GM19240 (cell line): ENCODE measurements around the gene ALDH5A1.

Source experiments
- DNase-seq: peaks from one replicate; pipeline ENCODE4 v3.0.0; 2011; ENCODE audit warnings: low spot score; ENCODE audit not compliant: insufficient read length

Gene ALDH5A1

DNA sequence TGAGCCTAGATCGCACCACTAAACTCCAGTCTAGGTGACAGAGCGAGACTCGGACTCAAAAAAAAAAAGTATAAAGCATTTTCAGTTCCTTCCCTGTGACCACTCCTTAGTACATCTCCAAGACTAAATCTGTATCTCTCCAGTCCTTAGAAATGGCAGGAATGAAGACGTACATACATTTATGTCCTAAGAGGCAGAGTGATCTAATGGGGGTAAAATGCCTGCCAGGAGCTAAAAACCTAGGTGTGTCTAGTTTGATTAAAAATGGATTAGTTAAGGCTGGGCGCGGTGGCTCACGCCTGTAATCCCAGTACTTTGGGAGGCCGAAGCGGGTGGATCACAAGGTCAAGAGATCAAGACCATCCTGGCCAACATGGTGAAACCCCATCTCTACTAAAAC is 70.4 kb downstream of the ALDH5A1 start:
- DNase-seq, result no peak

DNA sequence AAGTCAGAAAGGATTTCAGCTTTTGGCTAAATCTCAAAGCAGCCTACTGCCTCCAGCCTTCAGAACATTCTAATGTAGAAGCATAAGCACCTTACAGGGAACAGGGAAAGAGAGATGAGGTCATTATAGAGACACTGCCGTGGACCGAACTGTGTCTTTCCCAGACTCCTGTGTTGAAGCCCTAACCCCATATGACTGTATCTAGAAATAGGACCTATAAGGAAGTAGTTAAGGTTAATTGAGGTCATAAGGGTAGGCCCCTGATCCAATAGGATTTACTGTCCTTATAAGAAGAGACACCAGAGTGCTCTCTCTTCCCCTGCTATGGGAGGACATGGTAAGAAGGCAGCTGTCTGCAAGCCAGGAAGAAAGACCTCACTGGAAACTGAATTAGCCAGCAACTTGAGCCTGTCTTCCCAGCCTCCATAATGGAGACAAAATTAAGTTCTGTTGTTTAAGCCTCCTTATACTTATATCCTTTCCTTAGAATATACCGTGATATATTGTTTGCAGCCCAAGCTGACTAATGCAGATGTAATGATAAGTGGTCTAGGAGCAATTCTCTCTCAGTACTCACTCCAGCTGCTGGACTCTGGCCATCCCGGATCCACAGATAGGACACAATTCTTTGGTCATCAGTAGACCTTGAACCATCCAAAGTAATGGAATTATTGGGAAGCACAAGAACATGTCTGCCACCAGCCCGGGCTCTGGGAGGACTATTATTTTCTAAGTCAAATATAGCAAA is 71.4 kb downstream of the ALDH5A1 start:
- no peak for DNase-seq

DNA sequence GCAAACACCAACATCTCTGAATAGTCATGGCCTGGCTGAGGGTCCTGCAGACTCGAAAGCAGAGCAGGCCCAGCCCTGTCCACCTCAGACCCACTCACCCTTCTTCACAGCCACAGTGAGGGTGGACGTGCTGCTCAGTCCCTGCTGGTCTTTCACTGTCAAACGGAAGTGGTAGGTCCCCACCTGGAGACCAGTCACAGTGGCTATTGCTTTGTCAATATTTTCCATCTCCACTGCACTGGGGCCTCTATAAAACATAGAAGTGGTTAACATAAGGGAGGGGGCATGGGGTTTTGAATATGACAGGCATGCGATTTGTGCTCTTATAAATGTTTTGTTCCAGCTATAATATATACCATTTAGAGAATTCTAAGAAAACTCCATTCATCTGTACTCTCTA is 73.9 kb downstream of the ALDH5A1 start:
- DNase-seq, result no peak

DNA sequence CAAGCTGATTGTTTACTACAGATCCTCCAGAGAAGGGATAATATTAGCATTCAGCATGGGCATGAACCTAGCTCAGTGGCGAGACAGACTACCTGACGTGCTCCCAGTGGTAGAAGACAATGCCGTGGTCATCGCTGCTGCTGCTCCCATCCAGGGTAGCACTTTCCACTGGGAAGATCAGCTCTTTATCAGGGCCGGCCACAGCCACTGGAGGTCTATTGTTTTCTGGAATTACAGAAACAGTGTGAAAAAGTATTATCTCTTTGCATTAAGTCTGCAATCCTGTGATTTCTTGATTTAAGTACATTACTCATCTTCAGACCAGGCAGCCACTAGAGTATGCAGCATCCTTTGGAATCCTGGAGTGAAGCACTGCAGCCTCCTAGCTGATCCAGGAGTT is 75.0 kb downstream of the ALDH5A1 start:
- DNase-seq, result no peak

DNA sequence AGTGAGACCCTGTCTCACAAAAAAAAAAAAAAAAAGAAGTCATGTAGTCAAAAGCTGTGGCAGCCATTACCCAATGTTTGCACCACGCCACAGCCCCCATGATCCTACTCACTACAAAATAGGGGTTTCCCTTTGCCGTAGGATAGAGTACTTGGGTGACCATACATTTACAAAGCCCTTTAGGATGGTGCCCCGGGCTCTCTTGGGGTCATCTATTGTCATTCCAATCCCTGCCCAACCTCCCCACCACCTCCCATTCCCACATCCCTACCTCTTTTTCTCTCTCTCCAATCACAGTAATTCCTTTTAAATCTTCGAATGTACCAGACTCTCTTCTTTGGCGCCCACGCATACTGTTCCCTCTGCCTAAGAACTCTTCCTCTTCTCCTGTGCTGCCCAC is 76.6 kb downstream of the ALDH5A1 start:
- no peak for DNase-seq

DNA sequence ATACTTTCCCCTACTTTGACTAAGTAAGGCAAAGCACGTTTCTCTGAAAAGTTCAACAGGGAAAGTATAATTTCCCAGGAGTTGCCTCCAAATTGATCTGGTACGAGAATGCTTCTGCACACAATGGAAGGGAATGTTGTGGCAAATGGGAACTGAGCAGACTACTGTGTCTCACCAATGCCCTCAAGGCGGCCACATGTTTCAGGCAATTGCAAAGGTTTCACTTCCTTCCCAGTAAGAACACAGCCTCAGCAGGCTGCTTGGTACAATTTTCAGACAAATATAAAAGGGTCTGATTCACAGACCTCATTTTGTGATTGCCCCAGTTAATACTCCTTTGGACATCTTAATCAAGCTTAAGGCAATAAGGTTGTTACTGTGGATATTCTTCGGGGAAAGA is 80.0 kb downstream of the ALDH5A1 start:
- peak; percentile 17 for DNase-seq

DNA sequence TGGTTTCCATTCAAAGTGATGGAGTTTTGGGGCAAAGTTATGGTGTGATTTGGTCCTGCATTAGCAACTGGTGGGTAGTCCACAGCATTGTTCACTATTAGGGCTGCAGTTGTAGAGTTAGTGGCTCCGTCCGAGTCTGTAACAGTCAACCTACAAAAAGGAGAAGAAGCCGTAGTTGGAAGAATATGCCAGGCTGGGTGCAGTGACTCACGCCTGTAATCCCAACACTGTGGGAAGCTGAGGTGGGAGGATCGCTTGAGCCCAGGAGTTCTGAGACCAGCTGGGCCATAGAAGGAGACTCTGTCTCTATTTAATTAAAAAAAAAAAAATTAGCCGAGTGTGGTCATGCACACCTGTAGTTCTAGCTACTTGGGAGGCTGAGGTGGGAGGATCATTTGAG is 81.7 kb downstream of the ALDH5A1 start:
- no peak for DNase-seq

DNA sequence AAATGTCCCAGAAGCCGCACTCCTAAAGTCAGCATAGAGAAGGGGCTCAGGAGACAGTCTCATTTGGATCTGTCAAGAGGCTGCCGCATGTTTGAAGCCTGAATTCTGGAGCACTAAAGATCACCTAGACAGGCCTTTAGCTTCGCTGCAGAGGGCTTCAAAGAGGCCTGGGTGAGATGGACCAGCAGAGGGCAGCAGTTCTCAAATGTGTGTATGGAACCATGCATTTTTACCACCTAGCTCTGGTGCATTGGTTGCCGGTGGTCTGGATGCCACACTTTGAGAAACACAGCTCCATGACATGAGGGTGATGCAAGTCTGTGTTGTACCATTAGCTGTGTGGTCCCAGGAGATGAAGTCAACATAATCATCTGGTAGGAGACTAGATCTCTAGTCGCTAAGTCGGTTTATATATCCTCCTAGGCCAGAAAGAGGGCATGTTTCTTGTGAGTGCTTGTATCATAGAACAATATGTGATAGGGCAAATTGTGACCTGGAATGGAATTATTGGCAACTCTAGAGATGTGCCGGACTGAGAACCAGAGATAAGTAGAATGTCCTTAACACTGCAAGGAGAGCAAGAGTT is 86.4 kb downstream of the ALDH5A1 start:
- DNase-seq, result peak; percentile 5

DNA sequence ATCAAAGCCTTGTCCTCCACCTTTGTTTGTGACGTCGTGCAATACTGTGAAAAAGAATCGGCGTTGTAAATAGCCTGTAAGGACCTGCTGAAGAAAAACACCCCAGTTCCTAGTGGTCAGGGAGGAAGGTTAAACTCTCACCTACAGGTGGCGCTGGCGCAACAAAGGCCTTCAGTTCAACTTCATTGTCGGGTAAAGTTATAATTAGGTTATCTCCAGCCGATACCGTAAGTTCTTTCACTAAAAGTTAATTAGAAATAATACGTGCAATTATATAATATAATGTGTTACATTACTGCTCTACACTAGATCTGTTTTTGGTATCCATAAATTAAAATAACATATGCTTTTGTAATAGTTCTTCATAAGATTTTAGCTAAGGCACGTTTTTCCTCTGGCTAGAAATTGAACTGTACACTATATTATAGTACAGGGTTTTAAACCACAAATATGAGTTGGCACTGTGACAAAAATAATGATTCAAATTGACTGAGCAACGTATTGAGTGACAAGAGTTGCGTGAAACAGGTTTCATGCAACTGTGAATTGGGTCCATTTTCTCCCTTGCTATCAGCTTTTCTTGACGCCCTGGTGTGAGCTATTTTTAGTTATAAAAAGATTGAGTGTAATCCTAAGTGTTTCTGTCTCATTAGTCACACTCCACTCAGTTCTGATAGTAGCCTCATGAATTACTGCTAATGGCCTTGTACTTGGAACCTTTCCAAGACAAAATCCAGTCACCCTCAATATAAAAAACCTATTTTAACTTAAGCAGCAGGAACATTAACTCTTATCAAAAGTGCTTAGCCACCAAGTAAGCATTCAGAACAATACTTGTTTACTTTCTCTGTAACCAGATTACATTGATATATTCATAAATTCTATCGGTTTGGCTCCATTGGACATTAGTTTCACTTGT is 89.0 kb downstream of the ALDH5A1 start:
- DNase-seq, result peak; percentile 11

DNA sequence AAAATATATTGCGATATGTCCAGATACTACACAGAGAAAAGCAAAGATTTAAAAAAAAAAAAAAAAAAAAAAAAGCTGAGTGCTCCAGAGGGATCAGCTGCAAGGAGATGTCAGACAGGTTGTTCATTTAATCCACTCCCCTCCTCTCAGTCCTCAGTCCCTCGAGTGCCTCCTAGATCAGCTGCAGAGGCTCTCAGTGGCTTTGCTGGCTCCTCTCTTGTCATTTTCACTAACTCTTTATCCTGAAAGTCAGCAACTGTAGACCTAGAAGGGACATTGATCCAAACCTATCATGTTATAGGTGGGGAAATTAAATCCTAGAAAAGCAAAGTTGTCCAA is 89.6 kb downstream of the ALDH5A1 start:
- no peak for DNase-seq
